ENCODE data around the gene FRMD3.

Gene FRMD3

GRCh38 chr9:83322438-83322837 lies 215.8 kb downstream of the FRMD3 start:
- no peak for DNase-seq
- intact Hi-C loops (cut with DNase I): no loop called here

GRCh38 chr9:83317244-83317643 lies 221.0 kb downstream of the FRMD3 start:
- DNase-seq: no peak
- intact Hi-C loops (cut with DNase I): no loop called here

GRCh38 chr9:83315649-83316048 lies 222.6 kb downstream of the FRMD3 start:
- intact Hi-C loops (cut with DNase I): no loop called here
- no peak for DNase-seq

GRCh38 chr9:83313781-83314180 lies 224.4 kb downstream of the FRMD3 start:
- no peak for DNase-seq
- intact Hi-C loops (cut with DNase I): no loop called here

- intact Hi-C loops (cut with DNase I): no loop called here
- no peak for DNase-seq
Measured at GRCh38 chr9:83312537-83312936, 225.7 kb downstream of the FRMD3 start.

DNA sequence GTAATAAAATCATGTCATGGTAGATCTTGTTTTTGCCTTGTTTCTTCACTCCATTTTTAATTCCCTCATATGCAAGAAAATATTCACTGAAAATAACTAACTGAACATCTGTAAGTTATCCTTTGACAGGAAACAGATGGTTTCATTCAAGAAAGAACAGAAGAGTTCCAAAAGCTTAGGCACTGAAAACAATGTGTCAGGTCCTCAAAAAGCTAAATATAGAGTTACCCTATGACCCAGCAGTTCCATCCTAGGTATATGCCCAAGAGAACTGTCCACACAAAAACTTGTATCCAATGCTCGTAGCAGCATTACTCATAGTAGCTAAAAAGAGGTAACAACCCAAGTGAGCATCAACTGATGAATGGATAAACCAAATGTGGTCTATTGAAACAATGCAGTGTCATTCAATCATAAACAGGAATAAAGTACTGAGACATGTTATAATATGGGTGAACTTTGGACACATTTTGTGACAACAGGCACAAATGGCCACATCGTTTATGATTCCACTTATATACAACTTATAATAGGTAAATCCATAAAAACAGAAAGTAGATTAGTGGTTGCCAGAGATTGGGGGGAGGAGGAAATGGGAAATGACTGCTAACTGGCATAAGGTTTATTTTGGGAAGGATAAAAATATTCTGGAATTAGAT lies 231.0 kb downstream of the FRMD3 start:
- intact Hi-C loops (cut with DNase I): no loop called here
- DNase-seq: no peak

DNA sequence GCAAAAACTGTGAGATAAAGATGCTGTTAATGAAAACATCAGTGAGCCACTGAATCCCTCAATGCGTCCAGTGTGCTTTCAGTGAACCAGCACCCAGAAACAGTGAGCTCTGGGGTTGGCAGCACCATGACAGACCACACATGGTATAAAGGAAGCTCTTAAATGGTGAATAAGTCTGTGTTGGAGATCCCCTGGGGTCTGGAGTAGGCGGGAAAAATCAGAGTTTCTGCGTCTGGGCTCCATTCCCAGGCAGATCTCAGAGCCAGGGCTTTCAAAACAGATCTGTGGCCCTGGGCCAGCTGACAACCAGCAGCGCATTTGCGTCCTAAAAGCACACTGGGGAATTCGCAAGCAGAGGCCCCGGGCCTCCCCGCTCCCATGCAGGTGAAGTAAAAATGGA lies 233.5 kb downstream of the FRMD3 start:
- peak; percentile 29 to 84 (median 64) for DNase-seq
- intact Hi-C loops (cut with DNase I): no loop called here

- intact Hi-C loops (cut with DNase I): no loop called here
- DNase-seq: peak in 5 of 42 donors; percentile 9 to 64 (median 32)
Measured at GRCh38 chr9:83299571-83299970, 238.6 kb downstream of the FRMD3 start.

DNA sequence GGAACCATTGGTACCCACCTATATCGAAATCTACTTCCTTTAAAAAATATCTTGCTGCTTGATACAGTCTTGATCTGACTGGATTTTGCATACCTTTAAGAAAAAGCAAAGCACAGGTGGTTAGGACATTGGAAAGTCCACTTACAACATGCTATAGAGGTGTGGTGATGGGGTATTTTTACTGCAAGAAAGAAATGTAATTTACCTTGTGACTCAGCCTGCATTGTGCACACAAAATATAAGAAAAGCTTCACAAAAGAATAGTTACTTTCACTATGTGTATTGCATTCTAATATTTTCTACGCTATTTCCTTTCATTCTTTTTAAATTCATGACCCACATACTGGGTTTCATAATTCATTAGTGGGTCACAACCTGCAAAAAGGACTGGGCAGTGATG lies 239.1 kb downstream of the FRMD3 start:
- intact Hi-C loops (cut with DNase I): no loop called here
- DNase-seq: no peak

GRCh38 chr9:83296123-83296522 lies 242.1 kb downstream of the FRMD3 start:
- intact Hi-C loops (cut with DNase I): no loop called here

GRCh38 chr9:83294816-83295215 lies 243.4 kb downstream of the FRMD3 start:
- DNase-seq: no peak
- intact Hi-C loops (cut with DNase I): no loop called here

More at GRCh38 chr9:83296123-83296522, 242.1 kb downstream of the FRMD3 start:
- no peak for DNase-seq

- no peak for DNase-seq
- intact Hi-C loops (cut with DNase I): no loop called here
Measured at GRCh38 chr9:83291196-83291595, 247.0 kb downstream of the FRMD3 start.

- no peak for DNase-seq
- intact Hi-C loops (cut with DNase I): no loop called here
Measured at GRCh38 chr9:83290692-83291091, 247.5 kb downstream of the FRMD3 start.

DNA sequence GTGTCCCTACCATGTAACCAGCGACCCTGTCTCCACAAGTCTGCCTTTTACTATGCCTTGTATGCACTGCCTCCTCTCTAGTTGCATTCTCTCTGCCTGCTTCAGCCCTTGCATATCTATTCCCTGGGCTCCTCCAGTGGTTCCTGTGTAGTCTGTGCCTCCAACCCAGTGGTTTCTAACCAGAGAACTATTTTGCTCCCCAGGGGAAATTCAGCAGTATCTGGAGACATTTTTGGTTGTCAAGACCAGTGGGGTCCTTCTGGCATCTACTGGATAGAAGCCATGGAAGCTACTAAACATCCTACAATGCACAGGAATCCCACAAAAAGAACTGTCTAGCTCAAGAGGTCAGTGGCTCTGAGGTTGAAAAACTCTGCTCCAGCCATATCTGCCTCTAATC lies 251.2 kb downstream of the FRMD3 start:
- DNase-seq: no peak
- intact Hi-C loops (cut with DNase I): no loop called here

GRCh38 chr9:83285445-83286225 lies 252.6 kb downstream of the FRMD3 start:
- DNase-seq: peak in 1 of 42 donors; percentile 5
- intact Hi-C loops (cut with DNase I): no loop called here

GRCh38 chr9:83284746-83285145 lies 253.5 kb downstream of the FRMD3 start:
- no peak for DNase-seq
- intact Hi-C loops (cut with DNase I): no loop called here

DNA sequence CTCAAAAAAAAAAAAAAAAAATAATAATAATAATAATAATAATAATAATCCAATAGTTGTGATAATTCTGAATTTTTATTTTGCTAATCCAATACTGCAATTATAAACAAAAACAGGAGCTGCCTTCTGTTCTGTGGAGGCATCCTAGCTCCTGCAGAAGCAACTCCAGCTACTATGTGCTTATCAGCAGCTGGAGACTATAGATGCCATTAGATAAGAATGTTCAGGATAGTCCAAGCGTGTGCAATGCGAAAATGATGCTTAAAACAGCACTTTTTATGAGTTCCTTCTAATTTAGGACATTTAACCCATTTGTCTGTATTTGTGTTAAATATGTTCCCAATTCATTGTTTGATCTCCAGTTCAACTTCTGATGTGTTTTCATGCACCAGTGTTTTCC lies 254.7 kb downstream of the FRMD3 start:
- intact Hi-C loops (cut with DNase I): no loop called here

GRCh38 chr9:83281306-83282255 lies 256.6 kb downstream of the FRMD3 start:
- intact Hi-C loops (cut with DNase I): no loop called here
- DNase-seq: peak in 25 of 42 donors; percentile 5 to 79 (median 34)

More for the DNA sequence above, 254.7 kb downstream of the FRMD3 start:
- DNase-seq: no peak

GRCh38 chr9:83280790-83281189 lies 257.4 kb downstream of the FRMD3 start:
- DNase-seq: no peak
- intact Hi-C loops (cut with DNase I): no loop called here

GRCh38 chr9:83280268-83280667 lies 257.9 kb downstream of the FRMD3 start:
- intact Hi-C loops (cut with DNase I): no loop called here
- DNase-seq: no peak

Data from head of caudate nucleus (tissue), 42 donors.